HG03354 (cell line): ENCODE data around the gene AMPD2.

Source experiments
- ATAC-seq: cut with Tn5 transposase; IDR thresholded peaks from one replicate; pipeline ENCODE4 v1.9.1; 2021; ENCODE audit warnings: mild to moderate bottlenecking; ENCODE audit not compliant: unreplicated experiment, poor library complexity, severe bottlenecking

The AMPD2 gene

DNA sequence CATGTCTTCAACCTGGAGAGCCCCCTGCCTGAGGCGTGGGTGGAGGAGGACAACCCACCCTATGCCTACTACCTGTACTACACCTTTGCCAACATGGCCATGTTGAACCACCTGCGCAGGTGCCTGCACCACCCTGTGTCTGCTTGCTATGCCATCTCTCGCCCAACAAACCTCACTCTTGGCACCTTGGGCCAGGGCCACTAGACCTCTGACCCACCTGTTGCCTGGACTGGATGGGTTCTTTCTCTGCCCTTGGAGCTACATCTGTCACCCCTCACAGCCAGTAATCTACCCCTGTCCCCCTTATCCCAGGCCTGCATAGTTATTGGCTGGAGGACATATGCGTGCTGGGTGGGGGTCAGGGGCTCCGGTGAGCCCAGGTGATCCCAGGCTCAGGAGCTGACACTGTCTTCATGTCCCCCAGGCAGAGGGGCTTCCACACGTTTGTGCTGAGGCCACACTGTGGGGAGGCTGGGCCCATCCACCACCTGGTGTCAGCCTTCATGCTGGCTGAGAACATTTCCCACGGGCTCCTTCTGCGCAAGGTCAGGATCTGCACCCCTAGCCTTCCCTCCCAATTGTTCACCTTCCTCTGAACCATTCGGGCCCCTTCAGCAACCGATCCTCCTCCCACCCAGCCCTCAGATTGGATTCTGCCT is 9.9 kb downstream of the AMPD2 start:
- ATAC-seq = no peak

DNA sequence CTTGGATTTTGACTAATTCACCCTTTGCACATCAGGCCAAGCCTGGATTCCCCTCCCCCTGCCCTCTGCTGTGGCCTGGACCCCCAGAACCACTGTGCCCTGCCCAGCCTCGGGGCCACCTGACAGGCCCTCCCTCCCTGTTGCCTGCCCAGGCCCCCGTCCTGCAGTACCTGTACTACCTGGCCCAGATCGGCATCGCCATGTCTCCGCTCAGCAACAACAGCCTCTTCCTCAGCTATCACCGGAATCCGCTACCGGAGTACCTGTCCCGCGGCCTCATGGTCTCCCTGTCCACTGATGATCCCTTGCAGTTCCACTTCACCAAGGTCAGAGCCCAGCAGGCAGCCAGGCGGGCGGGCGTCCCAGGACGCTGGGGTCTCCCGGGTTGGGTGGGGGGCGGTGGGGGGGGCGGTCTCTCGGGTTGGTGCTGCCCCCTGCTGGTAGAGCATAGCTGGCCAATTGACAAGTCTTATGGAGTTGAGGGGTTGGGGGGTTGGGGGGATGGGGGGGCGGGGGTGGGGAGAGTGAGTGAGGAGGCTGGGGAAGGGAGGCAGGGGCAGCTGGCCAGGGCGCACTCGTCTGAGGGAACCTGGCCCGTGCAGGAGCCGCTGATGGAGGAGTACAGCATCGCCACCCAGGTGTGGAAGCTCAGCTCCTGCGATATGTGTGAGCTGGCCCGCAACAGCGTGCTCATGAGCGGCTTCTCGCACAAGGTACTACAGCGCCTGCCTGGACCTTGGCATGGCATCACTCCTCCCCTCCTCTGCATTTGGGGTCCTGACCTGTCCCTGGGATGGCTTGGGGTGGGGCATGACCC is 10.7 kb downstream of the AMPD2 start:
- no peak for ATAC-seq

DNA sequence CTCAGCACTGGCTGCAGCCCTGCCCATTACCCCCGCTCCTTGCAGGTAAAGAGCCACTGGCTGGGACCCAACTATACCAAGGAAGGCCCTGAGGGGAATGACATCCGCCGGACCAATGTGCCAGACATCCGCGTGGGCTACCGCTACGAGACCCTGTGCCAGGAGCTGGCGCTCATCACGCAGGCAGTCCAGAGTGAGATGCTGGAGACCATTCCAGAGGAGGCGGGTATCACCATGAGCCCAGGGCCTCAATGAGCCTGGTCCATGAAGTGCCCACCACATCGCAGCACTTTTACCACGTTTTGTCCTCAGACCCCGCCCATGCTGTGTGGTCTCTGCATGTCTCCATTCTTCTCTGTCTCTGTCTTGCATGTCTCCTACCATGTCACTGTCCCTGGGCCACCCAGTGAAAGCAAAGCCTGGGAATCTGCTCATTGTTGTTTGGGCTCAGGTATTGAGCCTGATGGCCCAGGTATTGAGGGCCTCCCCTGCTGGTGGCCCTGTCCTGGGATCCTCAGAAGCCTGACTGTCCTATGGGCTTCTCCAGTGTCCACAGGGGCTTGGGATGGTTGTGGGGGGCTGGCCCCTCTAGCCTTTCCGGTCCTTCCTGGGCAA is 11.4 kb downstream of the AMPD2 start:
- no peak for ATAC-seq

DNA sequence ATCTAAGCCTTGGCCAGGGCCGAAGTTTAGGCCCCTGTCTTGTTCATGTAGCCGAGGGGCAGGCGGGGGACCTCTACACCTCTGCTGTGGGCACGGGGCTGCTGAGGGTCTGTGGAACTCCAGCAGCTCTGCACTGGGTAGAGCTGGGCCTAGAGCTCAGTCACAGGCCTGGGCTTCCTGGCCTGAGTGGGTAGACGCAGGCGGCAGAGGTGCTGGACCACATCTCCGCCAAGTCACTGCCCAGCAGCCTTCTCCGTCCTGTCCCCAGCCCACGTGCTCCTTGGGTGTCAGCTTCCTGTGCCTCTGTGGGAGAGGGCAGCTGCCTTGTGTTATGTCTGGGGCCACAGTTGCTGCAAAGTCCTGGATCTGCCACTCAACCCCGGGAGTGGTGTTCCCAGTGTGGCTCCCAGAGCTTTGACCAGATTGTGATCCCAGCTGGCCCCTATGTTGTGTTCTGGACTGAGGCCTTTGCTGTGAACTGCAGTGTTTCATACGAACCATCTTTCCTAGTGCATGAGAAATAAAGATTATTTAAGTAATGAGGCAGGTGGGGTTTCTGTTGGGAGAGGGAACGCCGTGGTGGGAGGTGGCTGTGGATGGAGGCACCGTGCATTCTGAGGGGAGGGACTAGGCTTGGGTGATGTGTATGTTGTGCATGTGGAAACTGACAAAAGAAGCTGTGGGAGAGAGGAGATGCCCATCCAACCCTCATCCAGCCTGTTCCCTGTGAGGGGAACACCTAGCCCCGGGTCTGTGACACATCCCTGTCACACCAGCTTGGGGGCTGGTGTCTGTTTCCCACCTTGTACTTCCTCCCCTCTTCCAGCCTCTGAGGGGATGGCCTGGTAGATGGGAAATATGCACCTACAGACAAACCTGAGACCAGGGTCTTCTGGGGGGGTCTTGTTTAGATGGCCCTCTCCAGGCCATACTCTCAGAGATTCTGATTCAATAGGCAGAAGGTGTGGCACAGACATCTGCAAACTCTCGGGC is 12.2 kb downstream of the AMPD2 start:
- ATAC-seq = no peak

DNA sequence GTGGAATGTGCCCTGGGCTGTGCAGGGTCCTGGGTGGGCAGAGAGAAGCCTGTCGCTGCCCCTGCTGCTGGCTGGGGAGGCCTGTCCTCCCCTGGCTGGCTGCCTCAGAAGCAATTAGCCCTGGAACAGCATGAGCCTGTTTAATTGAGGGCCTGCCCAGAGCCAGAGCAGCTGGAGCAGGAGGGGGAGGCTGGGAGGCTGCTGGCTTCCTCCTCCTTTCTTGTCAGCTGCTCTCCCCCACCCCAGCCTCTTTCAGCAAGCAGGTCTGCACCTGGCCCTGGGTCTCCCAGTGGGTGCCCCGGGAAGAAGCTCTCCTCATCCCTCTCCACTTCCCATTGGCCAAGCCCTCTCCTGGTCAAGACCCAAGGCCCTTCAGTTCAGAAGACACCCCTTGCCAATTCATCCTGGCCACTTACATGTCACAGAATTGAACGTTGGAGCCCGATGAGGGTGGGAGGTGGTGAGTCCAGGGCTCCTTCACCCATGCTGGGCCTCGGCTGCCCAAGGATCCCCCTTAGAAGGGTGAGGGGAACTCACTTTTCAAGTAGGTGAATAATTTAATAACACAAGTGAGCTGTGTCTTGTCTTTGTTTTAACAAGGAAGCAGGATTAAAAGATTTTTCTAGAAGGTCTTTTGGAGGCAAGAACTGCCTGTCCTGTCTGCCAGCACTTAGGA is 13.2 kb downstream of the AMPD2 start:
- no peak for ATAC-seq

DNA sequence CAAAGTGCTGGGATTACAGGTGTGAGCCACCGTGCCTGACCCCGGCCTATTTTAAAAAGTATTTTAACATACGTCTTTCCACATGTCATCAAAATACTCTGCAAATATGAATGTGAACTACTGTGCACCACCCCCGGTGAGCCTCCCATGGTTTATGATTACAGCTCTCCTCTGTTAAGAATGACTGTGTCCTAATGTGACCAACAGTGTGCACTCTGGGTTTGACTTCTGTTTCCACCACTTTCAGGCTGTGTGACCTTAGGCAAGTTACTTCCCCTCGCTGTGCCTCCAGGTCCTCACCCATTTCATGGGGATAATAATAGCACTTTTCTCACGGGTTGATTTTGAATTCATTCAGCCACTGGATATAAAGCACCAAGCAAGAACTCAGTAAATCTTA is 14.7 kb downstream of the AMPD2 start:
- no peak for ATAC-seq

DNA sequence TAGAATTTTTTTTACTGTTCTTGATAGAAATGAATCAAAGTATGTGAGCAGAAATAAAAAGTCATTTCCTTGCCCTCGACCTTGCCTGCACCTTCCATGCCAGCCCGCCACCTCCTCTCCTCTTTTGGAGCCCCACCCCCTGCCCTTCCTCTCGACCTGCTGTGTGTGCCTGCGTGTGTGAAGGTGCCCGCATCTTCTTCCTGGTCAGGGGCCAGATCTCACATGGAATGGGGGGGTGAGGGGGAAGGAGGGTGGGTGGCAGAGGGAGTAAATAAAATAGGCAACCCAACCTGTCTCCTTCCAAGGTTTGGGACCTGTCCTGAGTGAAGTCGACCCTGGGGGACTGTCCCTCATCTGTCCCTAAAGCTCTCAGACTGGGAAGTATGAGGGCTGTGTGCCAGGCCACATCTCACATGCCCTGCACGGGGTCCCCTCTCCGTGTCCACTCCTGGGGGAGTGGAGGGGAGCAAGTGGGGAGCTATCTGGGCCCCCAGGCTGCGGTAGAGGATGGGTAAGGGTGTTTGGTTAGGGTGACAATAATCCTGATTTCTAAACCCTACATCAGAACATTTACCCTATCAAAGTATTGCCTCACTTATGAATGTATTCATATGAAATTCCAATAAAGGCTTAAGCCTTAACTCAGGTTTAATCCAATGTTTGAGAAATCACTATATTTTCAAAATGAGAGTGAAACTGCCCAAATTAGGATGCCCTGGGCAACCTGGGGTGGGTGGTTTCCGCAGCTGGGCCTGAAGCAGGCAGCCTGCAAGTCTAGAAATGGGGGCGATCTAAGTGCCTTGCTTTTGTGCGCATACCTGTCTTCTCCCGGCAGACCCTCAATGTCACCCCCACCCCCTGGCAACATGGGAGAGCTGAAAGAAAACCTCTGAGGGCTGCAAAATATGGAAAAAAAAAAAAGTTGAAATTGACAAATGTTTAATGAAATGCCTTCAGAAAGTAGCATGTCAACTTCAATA is 15.4 kb downstream of the AMPD2 start:
- no peak for ATAC-seq

DNA sequence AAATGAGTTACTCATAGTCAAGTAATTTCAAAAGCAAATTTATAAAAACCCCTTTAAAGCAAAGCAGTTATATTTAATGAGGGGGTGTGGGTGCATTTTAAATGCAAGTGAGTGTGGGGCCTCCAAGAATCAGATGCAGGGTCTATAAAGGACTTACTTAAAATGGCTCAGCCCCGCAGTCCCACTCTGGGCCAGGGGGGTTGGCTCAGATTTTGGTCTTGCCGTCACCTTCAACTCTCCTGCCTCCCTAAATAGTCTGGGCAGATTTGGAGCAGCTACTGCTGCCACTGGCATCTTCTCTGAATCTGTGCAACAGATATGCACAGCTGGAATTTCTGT is 16.2 kb downstream of the AMPD2 start:
- ATAC-seq = no peak

DNA sequence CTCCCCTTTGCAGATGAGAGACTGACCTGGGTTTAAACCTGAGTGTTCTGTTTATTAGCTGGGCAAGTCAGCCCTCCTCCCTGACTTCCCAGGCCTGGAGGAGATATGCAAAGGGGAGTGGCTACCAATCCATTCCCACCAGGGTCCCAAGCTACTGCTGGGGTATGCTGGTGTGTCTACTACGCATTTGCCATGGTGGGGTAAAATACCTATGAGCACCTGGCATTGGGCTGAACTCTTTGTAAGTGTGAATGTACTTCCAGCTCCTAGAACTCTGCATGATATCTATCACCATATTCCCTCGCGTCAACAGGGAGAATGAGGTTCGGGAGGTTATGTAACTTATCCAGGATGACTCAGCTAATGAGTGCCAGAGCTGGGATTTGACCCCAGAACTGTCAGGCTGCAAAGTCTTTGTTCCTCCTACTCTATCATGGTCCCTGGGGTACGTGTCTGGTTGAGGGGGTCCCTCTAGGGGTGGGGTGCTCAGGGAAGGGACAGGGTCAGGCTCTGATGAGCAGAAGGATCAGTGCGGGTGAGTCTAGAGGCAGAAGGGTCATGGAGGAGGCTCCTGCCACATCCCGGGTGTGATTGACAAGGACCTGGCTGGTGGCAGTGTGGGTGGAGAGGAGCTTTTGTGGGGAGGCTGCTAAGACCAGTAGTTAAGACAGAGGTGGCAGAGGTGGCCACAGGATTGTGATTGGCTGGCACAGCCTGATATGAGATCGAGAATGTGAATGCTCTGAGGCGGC is 16.7 kb downstream of the AMPD2 start:
- no peak for ATAC-seq

DNA sequence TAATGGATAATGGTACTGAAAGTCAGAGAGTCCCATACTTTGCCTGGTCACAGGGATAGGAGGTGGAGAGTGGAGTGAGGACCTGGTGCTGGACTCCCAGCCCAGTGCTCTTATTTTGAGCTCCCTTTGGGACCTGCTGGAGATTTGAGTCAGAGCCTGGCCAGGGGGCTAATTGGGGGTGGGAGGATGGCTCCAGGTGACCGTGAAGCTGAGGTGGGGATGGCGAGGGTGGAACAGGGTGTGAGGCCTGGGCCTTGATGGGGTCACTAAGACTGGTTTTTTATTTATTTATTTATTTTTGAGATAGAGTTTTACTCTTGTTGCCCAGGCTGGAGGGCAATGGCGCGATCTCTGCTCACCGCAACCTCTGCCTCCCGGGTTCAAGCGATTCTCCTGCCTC is 17.8 kb downstream of the AMPD2 start:
- ATAC-seq = no peak

DNA sequence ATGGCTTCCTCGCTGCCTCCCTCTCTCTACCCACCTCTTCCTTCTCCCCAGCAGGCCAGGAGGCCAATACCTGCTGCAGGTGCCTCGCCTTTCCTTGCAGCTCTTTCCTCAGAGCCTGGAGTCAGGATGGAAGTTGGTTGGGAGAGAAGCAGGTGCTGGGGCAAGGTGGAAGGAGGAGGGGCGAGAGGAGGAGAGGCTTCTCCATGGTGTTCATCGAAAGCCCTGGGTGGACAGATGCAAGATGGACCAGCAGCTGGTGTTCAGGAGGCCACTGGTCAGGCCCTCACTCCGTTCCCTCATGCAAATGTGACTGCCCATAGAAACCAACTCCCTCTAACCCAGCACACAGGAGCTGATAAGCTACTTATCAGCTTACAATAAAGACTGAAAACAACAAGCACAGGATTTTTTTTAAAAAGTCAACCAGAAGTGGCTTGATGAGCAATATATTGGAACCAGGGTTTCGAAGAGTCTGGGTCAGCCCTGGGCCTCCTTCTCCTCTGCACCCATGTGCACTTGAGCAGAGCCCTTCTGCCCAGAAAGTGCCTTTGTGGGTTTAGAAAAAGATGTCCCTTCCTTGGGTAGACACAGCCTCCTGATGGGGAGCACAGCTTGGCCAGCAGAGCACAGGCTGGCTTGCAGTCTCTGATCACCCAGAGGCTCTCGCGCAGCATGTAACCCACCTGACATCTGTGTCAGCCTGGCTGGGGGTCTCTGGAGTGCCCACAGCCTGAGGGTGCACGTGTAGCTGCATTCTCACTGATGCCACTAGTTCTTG is 19.6 kb downstream of the AMPD2 start:
- no peak for ATAC-seq

DNA sequence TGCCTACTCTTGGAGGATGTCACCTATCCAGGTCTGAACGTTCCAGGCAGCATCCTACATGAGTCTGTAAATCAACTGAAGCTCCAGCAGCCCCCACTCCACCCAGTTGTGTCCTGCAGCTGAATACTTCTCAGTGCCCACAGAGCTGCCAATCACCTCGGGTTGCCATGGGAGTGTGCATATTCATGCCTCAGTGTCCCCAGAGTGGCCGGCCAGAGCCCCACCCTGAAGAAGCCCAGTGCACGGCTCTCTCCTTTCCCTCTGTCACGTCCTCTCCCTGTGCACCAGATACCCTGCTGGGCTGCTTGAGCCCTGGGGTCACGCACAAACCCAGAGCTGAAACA is 20.2 kb downstream of the AMPD2 start:
- ATAC-seq = no peak

DNA sequence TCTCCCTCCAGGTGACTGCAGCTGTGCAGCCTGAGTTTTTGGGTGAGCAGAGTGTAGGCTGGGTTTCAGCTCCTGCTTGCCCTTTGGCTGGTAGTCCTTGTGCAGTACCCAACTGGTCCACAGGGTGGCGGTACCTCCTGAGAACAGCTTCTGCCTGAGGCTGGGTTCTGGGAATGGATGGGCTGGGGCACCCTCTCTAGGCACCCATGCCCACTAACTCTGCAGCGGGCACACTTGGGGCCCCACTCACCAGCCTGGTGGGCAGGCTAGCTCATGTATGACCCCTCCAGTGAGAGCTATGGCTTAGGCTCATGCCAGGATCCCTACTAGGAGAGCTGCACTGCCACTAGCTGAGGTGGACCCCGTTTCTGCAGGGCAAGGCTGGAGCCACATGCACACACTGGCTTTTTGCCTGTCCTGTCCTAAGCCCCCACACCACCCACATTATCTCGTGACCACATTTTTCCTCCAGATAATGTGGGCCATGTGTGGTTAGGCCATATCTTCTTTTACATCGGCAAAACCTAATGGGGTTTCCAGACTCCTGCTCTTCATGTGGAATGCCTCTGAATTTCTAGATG is 20.7 kb downstream of the AMPD2 start:
- peak; percentile 56 for ATAC-seq

DNA sequence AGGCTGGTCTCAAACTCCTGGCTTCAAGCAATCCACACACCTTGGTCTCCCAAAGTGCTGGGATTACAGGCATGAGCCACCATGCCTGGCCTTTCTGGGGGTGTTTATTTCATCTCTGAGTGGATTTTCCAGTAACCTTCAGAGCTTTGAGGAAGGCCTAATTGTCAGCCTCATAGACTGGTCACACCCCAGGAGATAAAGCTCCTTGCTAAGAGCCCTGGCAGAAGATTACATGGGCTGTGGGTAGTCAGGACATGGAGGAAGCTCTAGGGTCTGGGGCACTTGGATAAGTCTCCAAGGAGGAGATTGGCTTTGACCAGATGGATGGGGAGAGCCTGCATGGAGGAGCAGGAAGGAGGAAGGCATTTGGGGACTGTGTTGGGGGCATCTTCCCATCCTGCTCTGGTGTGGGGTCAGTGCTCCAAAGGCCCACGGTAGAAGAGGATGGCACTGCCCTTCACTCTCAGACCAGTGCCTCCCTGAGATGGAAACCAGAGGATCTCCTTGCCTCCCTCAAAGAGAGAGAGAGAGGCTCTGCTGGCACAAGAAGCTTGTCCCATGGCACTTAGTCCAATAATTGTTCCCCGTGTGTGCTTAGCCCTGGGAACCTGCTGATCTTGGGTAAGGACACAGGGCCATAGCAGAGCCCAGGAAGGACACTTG is 21.6 kb downstream of the AMPD2 start:
- no peak for ATAC-seq

DNA sequence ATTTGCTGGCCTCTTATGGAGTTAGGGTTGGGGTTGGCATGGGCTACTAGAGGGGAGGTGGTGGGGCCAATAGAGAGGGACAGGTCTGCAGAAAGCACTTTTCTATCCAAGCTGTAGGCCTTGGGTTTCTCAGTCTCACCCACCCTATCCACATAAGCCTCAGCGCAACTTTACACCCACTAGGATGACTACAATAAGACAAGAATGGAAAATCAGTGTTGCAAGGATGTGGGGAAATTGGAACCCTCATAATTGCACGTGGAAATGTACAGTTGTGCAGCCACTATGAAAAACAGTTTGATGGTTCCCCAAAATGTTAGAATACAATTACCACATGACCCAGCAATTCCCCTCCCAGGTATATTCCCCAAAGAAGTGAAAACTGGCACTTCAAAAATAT is 22.2 kb downstream of the AMPD2 start:
- ATAC-seq = no peak

DNA sequence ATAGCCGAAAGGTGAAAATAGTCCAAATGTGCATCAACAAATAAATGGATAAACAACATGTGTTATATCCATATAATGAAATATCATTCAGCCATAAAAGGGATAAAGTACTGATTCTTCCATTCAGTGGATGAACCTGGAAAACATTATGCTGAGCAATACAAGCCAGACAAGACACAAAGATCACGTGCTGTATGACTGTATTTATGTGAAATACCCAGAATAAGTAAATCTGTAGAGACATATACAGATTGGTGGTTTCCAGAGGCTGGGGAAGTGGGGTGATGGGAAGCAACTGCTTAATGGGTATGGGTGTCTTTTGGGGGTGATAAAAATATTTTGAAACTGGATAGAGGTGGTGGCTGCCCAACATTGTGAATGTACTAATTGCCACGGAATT is 23.0 kb downstream of the AMPD2 start:
- ATAC-seq = no peak
